Erythroblast (primary cell): Measurements from ENCODE around the gene PPP1R15B.
A peak's percentile ranks its signal among the peaks of the same experiment; 100 is the strongest.

Experiments used
- DNase-seq, 2 experiments: peaks; one replicate each; lab custom pipeline; 2025; lab: John Stamatoyannopoulos, UW
- GATA1 ChIP-seq: IDR thresholded peaks from 2 replicates; pipeline ENCODE4 v1.6.1; 2011; ENCODE audit warnings: low read depth, mild to moderate bottlenecking, control low read depth, low read length, moderate library complexity
- POLR2A ChIP-seq: IDR thresholded peaks from 2 replicates; pipeline ENCODE4 v1.6.1; 2011; ENCODE audit warnings: mild to moderate bottlenecking, low read length

PPP1R15B gene

DNA sequence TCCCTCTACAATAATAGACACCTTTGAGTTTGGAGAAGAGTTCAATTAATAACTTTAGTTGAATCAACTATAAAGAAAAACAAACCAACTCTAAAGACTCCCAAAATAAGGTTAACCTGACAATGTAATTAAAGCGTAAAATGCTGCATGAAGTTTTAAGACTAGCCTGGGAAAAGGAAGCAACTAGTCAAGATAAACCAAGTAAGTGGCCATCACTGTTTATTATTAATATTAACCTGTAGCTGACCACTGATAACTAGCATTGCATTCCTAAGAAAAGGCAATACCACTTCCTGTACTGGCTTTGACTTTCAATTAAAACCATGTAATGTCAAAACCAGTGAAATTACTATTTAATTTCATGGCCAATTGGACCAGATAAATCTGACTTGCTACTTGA is 3.0 kb downstream of the PPP1R15B start:
- TF ChIP-seq POLR2A = peak; percentile 14
- no peak for TF ChIP-seq GATA1
- DNase-seq = peak in 1 of 2 experiments; percentile 55

GRCh38 chr1:204408074-204408507 is 3.5 kb downstream of the PPP1R15B start:
- peak; percentile 82 to 86 for DNase-seq
- TF ChIP-seq POLR2A (no peak), GATA1 (no peak)

GRCh38 chr1:204407295-204407971 is 4.2 kb downstream of the PPP1R15B start:
- DNase-seq = peak; percentile 29 to 62
- no peak for TF ChIP-seq GATA1
- TF ChIP-seq POLR2A = no peak

DNA sequence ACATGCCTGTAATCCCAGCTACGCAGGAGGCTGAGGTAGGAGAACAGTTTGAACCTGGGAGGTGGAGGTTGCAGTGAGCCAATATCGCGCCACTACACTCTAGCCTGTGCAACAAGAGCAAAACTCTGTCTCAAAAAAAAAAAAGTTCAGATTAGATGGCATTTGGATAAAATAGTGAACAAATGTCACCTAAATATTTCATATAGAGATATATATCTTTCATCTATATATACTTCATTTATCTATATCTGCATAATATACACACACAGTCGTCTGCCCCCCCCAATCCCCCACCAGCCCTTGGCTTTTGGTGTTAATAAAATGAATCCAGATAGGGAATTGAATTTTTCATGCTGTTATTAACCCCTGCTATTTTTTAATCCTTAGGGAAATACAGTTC is 5.0 kb downstream of the PPP1R15B start:
- TF ChIP-seq POLR2A = no peak
- TF ChIP-seq GATA1 = no peak
- DNase-seq = no peak

GRCh38 chr1:204405988-204406387 is 5.6 kb downstream of the PPP1R15B start:
- no peak for DNase-seq
- TF ChIP-seq POLR2A (no peak), GATA1 (no peak)

GRCh38 chr1:204404629-204405028 is 7.0 kb downstream of the PPP1R15B start:
- DNase-seq = no peak
- TF ChIP-seq GATA1 = no peak
- no peak for TF ChIP-seq POLR2A

GRCh38 chr1:204402391-204402790 is 9.2 kb downstream of the PPP1R15B start:
- DNase-seq = no peak
- TF ChIP-seq POLR2A = no peak
- TF ChIP-seq GATA1 = no peak

DNA sequence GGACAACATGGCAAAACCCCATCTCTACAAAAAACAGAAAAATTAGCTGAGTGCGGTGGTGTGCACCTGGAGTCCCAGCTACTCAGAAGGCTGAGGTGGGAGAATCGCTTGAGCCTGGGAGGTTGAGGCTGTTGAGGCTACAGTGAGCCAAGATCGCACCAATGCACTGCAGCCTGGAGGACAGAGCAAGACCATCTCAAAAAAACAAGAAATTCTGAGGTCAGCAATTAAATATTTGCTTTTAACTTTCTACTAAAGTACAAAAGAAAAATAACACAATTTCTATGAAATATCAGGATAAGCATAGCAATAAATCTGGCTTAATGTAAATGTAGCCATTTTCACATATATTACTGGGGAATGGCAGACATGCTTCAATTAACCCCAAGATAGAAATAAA is 9.9 kb downstream of the PPP1R15B start:
- DNase-seq = no peak
- TF ChIP-seq GATA1 (no peak), POLR2A (no peak)

- TF ChIP-seq POLR2A = peak; percentile 16
- TF ChIP-seq GATA1 = no peak
- peak; percentile 69 to 78 for DNase-seq
Observed at GRCh38 chr1:204400882-204401510, 10.6 kb downstream of the PPP1R15B start.

DNA sequence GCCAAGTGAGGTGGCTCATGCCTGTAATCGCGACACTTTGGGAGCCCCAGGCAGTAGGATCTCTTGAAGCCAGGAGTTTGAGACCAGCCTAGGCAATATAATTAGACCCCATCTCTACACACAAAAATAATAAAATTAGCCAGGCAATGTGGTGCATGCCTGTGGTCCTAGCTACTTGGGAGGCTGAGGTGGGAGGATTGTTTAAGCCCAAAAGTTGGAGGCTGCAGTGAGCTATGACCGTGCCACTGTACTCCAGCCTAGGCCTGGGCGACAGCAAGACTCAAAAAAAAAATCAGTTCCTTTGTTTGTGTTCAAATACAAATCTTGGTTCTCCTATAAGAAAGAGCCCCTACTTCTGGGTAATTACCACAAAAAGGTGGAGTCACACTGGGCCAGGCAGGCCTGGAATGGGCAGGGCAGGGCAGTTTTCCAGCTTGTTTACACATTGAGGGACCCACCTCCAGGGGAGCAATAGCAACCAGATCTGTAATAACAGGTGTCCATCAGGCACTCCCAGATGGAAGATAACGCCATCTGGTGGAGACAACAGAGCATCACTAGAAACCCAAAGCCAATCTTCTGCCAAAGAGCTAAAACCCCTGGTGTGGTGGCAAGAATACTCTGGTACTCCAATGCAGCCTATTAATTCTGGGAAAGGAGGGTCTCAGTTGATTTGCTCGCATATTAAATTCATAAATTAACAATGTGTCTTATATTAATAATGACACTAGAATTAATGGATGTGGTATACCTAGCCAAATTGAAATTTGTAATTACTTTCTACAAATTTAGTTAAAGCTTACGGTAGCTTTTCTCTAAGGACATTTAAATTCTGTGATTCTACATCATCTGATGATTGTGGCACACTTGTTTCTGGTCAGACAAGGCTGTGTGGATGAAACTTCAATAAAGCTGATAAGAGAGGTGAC is 13.2 kb downstream of the PPP1R15B start:
- DNase-seq = peak; percentile 81 to 83
- TF ChIP-seq GATA1 (no peak), POLR2A (no peak)

DNA sequence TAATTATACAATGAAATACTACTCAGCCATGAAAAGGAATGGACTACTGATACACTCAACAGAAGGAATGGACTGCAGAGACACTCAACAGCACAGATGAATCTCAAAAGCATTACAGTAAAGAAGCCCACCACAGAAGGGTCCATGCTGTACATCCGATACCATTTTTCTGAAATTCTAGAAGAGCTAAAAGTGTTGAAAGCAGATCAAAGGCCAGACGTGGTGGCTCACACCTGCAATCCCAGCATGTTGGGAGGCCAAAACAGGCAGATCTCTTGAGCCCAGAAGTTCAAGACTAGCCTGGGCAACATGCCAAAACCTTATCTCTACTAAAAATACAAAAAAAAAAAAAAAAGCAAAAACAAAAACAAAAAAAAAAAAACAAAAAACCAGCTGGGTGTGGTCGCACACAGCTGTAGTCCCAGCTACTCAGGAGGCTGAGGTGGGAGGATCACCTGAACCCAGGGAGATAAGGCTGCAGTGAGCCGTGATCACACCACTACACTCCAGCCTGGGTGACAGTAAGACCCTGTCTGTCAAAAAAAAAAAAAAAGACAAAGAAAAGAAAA is 15.5 kb downstream of the PPP1R15B start:
- DNase-seq = peak; percentile 73 to 82
- no peak for TF ChIP-seq POLR2A
- no peak for TF ChIP-seq GATA1

DNA sequence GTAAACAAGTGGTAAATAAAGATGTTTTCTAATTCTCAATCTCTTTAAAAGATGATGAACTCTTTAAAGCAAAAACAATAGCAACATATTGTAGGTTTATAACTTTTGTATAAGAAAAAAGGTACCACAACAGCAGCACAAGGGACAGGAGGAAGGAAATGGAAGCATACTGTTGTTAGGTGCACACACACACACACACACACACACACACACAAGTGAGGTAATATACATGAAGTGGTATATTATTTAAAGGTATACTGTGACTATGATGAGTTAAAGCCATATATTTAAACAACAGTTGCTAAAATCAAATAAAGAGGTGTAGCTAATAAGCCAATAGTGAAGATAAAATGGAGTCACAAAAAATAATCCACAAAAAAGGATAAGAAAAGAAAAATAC is 20.0 kb downstream of the PPP1R15B start:
- DNase-seq = no peak
- no peak for TF ChIP-seq POLR2A
- TF ChIP-seq GATA1 = no peak

GRCh38 chr1:204390751-204391466 is 20.7 kb downstream of the PPP1R15B start:
- no peak for DNase-seq
- TF ChIP-seq GATA1 = no peak
- no peak for TF ChIP-seq POLR2A
